CD4-positive, alpha-beta T cell treated with Interleukin-6 for 4 hours (primary cell): ENCODE measurements around the gene ATL1.
"Not testable (repeated sequence)": the region's sequence is repeated elsewhere in the genome, so short reads cannot be mapped to it uniquely, and the experiment has no call there.

ENCODE experiments used
- DNase-seq: peaks from one replicate; pipeline ENCODE4 v3.0.0-alpha.2; 2020; ENCODE audit warnings: mixed read lengths

ATL1 gene

DNA sequence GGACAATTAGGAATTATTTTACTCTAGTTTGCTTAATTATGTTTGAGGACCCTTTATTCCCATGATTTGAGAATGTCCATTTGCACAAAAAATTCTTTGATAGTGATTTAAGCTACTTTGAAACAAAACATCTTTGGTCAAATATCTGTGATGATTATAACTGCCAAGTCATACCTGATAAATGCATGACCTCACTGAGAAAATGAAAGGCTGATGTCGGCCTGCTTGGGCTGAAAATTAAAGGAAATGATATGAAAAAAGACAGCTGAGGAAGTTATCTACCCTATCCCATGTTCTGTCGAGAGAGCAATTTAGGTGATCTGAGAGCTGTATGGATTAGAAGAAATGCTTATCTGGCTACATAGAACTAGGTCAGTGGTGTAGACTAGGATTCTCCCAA lies 43.6 kb downstream of the ATL1 start:
- DNase-seq, result no peak

DNA sequence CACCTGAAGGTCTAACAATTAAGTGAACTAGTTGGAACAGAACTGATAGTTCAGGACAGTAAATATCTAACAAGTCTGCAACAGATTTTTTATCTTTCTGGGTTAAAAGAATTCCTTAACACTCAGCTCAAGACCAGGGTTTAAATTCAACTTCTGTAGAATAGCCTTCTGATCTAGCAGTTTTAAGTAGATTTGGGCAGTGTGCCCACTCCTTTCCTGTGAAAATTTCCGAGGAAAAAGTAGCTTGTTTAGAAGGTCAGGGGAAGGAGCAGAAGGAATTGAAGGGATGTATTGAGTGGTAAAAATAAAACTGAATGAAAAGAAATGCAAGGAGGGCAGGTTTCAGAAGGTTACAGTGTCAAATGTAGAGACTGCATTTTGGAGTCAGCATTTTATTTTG lies 45.8 kb downstream of the ATL1 start:
- DNase-seq, result no peak

DNA sequence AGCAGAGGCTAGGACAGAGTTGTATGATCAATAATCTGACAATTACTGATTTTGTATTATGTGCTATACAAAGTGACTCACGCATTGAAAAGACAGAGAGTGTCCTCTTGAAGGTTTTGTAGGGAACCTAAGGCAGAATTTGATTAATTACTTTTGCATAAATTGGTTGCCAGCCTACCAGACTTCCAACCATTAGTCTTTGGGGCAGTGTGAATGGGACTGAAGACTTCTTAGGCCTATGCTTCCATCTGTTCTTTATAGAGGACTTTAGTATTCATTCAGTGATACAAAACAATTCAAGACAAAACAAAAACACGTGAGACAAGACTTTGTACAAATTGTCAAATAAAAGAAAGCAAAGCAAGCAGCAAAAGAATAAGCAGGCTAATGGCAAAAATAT lies 46.5 kb downstream of the ATL1 start:
- DNase-seq, result no peak

DNA sequence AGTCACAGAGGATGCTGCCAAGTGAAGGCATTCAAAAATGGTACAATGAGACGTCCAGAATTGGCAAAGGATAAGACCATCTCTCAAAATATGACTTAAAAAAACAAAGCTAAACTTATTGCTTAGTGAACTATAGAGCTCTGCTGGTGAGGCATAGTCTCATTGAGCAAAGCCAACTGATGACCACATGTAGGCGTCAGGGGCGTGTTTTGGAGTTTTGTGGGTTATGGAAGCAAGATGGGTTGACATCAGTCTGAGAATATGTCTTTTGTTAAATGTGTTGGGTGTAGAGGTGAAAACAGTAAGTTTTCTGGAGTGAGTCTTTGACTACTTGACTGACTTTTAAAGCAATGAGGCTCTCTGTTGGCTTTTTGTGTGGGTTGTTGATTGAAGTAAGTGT lies 47.2 kb downstream of the ATL1 start:
- no peak for DNase-seq

DNA sequence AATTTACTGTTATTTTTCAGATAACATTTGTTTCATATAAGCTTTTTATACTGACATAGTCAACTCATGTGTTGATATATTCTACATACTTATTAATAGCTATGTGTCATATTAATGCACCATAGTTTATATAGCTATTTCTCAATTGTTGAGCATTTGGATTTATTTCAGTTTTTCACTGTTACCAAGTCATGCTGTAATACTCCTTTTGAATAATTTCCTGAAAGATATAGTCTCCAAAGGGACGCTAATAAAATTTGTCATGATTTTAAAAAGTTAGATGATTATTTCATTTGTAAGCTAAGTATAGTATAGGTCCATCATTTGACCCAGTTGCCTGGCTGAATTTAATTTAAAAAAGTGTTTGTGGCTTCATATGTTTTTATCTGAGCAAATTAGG lies 47.8 kb downstream of the ATL1 start:
- no peak for DNase-seq

DNA sequence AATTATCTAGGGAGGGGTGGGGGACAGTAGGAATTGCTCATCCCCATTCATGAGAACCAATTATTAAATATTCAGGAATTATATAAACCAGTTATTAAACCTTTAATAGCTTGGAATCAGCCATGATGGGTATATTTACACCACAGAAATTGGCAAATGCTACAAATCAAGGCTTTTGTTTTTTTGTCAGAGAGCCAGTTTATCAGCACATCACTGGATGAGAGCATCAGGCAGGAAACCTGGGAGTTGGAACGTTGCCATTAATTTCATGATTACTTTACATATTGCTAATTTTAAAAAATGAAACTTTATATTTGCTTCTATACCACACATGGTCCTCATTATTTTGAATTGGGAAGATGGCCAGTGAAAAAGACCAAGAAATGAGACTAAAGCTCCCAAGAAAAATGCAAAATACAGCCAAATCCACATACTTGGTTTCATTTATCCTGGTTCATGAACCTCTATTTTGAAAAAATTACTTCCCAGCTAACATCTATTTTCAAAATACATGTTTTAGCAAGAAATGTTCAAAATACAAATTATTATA lies 48.4 kb downstream of the ATL1 start:
- DNase-seq, result no peak

DNA sequence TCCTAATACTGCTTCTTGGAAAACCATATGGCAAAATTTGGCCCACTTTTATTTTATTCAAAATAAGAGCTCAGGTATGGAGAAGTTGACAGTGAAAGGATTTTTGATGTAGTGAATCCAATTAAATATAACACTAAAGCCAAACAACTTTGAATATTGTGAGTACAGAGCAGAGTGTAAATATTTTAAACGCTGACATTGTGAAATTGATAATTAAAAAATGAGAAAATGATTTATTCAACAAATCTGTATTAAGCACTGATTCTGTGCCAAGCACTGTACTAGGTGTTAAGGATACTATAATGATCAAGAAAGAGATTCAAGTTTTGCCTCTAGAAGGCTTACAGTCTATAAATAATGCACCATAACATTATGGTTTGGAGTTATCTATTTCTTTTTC lies 50.5 kb downstream of the ATL1 start:
- no peak for DNase-seq

DNA sequence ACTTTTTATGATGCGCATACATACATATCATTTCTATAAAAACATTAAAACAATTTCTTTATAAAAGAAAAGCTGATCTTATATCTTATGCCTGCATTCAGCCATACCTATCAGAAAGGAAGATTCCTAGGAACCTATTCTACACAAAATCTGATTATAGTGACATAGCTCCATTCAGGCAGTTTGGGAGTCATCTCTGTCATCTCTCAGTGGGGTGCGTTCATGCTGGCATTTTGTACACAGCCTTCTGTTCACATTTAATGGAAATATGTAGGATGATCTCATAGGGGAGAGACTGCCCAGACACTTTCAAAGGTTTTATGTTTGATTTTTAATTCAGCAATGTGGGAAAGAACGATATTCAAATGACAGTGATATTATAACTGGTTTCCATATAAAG lies 52.9 kb downstream of the ATL1 start:
- no peak for DNase-seq

DNA sequence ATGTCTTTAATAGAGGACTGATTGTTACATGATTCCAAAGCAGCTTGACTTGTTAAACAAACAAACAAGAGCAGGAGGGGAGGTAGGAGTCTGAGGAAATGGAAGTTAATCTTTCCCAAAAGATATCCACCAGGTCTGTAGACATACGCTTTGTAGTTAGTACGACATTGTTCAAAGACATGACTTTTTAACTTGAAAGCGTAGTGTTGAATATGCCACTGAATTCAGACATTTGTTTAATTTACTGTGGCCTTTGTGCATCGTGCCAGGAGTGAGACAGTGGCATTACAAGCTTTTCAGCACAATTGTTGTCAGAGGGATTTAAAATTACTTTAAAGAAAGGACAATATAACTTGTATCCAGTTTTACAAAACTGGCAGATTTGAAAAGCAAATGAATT lies 55.1 kb downstream of the ATL1 start:
- no peak for DNase-seq

DNA sequence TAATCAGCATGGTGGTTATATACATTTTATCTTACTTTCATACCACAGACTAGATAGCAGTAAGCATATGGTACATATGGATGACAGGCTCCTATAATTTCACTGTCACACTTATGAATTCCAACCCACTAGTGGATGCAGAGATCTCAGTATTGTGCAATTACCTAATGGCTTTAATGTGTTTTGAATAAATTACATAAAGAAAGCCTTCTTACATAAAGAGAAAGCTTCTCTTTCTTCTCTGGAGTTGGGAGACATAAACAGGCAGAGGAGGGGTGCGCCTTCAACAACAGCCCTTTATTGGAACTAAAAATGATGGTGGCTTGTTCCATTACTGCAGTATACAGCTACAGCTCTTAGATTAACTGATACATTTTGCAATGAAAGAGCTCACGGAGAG lies 55.6 kb downstream of the ATL1 start:
- no peak for DNase-seq

DNA sequence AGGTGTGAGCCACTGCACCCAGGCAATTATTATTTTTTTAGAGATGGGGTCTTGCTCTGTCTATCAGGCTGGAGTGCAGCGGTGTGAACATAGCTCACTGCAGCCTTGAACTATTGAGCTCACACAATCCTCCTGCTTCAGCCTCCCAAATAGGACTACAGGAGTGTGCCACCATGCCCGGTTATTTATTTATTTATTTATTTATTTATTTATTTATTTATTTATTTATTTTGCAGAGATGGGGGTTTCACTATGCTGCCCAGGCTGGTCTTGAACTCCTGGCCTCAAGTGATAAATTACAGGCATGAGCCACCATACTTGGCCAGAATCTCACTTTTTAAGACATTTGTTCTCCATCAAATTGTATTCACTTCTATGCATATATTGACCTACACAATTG lies 56.3 kb downstream of the ATL1 start:
- DNase-seq, result no peak

DNA sequence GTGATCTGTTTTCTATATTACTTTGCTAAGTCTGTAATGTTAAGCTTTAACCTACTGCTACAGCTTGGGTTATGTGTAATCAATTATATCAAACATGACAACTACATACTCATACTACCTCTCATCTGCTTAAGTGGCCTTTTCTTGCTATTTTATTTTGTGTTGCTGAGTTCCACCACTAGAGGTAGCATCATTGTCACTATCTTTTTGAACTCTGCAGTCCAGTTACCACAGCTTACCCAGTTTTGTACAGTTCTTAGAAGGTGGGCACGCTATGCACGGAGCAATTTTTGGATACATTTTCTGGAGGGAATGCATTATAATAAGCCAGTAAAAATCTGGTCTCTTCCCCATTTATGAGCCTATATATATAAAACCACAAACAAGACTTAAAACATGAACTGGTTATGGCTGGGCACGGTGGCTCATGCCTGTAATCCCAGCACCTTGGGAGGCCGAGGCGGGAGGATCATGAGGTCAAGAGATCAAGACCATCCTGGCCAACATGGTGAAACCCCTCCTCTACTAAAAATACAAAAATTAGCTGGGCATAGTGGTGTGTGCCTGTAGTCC lies 59.7 kb downstream of the ATL1 start:
- DNase-seq, result no peak

DNA sequence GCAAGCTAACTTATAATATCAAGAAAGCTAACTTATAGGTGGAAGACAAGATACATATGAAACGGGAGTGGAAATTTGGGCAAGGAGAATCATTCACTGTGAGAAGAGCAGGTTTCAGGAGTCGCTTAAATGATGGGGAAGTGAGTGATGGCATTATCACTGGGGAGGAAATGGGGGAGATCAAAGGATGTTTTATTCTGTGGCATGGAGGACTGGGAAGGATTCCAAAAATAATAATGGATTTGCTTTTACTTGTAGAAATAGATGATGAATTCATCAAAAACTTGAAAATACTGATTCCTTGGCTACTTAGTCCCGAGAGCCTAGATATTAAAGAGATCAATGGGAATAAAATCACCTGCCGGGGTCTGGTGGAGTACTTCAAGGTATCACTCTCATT lies 60.4 kb downstream of the ATL1 start:
- DNase-seq, result no peak

DNA sequence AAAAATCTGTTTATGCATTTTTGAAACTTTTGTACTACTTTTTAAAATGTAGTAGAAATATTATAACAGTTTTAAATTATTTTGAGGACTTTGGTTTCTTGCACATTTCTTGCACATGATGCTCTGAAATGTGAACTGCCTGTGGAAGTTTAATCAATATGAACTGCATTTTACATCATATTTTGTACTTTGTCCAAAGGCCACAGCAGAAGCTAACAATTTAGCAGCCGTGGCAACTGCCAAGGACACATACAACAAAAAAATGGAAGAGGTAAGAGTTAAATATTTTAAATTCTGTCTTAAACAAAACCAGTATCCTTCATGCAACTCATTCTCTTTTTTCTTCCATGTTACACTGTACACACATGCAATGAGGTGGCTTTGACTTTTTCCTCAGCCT lies 63.0 kb downstream of the ATL1 start:
- no peak for DNase-seq

DNA sequence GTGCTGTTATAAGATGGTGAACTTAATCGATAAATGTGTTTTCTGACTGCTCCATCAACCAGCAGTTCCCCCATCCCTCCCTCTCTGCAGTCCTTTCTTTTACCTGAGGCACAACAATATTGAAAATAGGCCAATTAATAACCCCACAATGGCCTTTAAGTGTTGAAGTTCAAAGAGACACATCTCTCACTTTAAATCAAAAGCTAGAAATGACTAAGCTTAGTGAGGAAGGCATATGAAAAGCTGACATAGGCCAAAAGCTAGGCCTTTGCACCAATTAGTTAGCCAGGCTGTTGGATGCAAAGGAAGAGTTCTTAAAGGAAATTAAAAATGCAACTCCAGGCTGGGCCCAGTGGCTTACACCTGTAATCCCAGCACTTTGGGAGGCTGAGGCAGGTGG lies 64.5 kb downstream of the ATL1 start:
- no peak for DNase-seq

DNA sequence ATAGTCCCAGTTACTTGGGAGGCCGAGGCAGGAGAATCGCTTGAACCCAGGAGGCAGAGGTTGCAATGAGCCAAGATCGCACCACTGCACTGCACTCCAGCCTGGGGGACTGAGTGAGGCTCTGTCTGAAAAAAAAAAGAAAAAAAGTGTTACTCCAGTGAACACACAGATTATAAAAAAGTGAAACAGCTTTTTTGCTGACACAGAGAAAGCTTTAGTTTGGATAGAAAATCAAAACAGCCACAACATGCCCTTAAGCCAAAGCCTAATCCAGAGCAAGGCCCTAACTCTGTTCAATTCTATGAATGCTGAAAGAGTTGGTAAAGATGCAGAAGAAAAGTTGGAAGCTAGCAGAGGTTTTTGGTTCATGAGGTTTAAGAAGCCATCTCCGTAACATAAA lies 65.0 kb downstream of the ATL1 start:
- not testable (repeated sequence) for DNase-seq

DNA sequence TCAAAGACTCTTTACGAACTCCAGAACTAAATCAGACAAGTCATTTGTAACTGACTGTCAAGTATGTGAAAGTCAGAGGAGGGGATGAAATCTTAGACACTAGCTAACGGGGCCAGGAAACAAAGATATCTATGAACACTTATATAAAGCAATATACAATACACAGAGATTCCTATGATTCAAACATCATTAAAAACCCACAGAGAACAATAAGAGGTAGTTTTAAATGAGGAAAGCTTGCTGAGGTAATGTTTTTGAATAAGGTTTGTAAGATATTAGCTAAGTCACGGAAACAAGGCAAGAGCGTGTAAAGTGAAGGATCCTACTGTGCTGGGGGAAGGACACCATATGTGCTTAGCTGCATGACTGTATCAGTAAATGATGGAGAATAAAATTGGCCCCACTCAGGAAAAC lies 71.5 kb downstream of the ATL1 start:
- DNase-seq, result no peak

DNA sequence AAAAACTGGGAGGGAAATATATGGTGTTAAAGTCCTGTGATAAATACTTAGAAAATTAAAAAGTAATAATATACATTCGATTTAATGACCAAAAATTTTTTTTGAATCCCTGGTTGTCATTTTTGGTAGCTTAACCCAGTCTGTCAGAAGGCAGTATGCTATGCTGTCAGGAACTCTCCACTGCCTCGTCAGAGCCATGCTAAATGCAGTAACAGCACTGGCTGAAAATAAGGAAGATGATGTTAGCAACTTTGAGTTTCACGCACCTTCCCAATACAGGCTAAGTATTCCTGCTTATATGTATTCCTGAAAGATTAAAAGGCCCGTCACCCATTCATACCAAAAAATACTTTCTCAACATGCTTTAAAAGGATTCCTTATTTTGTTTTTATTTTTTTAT lies 74.0 kb downstream of the ATL1 start:
- no peak for DNase-seq

DNA sequence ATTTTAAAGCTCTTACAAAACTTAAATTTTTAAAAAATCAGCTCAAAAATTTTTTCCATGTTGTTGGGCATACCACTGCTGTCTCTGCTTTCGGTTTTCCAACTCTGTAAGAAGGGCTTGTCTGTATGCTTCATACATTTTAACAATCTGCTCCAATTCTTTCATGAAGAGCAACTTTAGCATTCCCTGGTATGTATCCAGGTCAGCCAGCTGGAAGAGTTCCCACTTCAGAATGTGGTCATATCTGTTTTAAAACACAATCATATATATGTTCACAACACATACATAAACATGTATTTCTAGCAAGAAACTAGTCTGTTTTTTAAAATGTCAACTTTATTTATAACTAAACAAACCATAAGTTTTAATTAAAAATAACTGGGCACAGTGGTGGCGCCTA lies 75.2 kb downstream of the ATL1 start:
- DNase-seq, result no peak

DNA sequence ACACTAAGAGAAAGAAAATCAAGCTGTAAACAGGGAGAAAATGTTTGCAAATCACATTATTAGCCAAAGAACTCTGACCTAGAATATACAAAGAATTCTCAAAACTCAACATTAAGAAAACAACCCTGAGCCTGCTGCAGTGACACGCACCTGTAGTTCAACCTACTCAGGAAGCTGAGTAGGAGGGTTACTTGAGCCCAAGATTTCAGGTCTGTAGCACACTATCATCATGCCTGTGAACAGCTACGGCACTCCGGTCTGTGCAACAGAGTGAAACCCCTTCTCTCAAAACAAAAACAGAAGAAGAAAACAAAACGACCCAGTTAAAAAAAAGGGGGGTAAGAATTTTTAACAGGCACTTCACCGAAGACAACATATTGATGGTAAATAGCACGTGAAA lies 87.3 kb downstream of the ATL1 start:
- no peak for DNase-seq

DNA sequence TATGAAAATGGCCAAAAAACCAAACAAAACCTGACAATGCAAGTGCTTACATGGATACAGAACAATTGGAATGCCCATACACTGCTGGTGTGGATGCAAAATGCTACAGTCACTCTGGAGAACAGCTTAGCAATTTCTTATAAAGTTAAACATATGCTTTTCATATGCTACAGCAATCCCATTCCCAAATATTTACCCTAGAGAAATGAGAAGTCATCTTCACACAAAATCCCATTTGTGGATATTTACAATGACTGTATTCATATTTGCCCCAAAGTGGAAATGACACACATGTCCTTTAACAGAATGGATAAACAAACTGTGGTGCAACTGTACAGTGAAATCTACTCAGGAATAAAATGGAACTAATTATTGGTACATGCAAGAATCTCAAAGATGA lies 87.8 kb downstream of the ATL1 start:
- DNase-seq, result no peak

DNA sequence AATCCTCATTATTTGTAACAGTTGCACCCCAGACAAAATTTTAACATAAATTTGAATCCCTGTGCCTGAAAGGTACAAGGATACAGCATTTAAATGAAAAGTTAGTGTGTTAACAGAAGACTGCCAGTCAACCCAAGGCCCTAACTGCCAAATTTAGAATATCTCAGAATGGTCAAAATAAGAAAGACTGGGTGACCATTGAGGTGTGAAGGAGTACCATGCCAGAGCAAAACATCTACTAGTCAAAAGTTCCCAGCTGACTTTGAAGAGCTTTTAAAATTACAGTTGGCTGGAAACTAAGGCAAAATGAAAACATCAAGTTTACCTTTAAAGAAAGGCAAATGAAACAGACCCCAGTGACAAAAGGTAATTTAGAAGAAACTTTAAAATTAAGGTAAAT lies 89.7 kb downstream of the ATL1 start:
- no peak for DNase-seq

DNA sequence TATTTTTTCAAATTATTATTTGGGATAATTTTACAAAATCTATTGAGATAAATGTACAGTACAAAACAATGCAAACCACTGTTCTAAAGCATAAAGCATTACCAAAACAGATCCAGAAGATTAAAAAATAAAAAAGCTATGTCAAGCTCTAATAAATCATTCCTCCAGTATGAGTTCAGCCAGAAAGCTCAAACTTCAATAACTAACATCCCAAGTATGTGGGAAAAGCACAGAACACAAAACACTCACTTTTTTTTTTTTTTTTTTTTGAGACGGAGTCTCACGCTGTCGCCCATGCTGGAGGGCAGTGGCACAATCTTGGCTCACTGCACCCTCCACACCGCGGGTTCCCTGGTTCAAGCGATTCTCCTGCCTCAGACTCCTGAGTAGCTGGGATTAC lies 96.8 kb downstream of the ATL1 start:
- DNase-seq, result no peak

DNA sequence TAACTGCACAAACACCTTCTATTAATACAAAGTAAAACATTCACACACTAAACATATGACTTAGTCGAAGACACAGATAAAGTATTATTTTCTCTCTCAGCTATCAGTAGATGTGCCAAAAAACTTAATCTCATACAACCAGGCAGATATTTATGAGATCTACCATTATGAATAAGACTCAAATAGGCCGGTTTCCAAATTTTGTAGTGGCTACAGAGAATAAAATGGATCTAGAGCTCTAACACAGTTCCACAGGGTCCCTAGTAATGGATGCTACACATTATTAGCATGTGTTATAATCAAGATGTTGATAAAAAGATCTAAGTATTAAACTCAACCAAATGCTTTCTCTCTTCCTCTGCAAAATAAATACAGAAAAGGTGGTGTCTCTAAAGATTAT lies 97.8 kb downstream of the ATL1 start:
- DNase-seq, result no peak

DNA sequence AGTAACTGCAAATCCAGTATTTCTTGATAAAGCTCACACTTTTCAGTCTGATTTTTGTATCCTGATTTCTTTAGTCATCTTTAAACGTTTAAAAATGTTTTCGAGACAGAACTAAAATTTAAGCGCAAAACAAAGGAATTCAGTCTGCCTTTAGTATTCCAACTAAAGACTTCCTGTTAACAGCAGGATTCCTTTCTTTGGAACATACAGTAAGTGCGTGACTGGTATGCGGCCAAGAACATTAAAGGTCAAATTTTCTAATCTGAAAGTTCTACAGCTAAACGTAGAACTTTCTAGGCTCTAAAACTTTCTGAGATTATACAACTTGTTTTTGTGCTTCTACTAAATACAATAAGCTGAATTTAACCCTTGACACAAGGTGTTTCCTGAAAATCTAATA lies 98.3 kb downstream of the ATL1 start:
- DNase-seq, result no peak
